Measurements from ENCODE around the gene ATP2B2.

GRCh38 chr3:10382892-10383849 lies 122.2 kb downstream of the ATP2B2 start:
- TF ChIP-seq CTCF (IDR thresholded peaks at IDR 0.05): no peak
- no peak for TF ChIP-seq POLR2A (IDR thresholded peaks at IDR 0.05)
- no peak for TF ChIP-seq POLR2AphosphoS5 (IDR thresholded peaks at IDR 0.05)
